Smooth muscle cell (in vitro differentiated cells): Measurements from ENCODE around the gene CTDSP1. TPM values are rescaled to one million over a fixed set of nuclear protein-coding genes. Genes with fewer than 3 reads are reported as not detected.

Experiments
- DNase-seq: peaks from one replicate; lab custom pipeline; 2025; ENCODE audit not compliant: unreplicated experiment; lab: John Stamatoyannopoulos, UW
- H2AFZ ChIP-seq: fragments of 200-600 bp; sonication (generic); 2 replicates; pipeline ENCODE4 v1.6.0; 2016; ENCODE audit warnings: antibody characterized with exemption, low read depth, mild to moderate bottlenecking
- H3F3A ChIP-seq: fragments of 200-600 bp; sonication (generic); 2 replicates; pipeline ENCODE4 v1.6.0; 2017; ENCODE audit warnings: antibody characterized with exemption, low read depth
- H3K27ac ChIP-seq: fragments of 200-600 bp; sonication (generic); 2 replicates; pipeline ENCODE4 v1.5.1; 2016; ENCODE audit warnings: low read depth, mild to moderate bottlenecking
- H3K27me3 ChIP-seq: fragments of 200-600 bp; sonication (generic); 2 replicates; pipeline ENCODE4 v1.6.1; 2016; ENCODE audit warnings: low read depth, mild to moderate bottlenecking
- H3K36me3 ChIP-seq: fragments of 200-600 bp; sonication (generic); 2 replicates; pipeline ENCODE4 v1.5.1; 2016; ENCODE audit warnings: low read depth
- H3K4me1 ChIP-seq: fragments of 200-600 bp; sonication (generic); 2 replicates; pipeline ENCODE4 v1.5.1; 2016; ENCODE audit warnings: low read depth
- H3K4me2 ChIP-seq: fragments of 200-600 bp; sonication (generic); 2 replicates; pipeline ENCODE4 v1.6.0; 2016; ENCODE audit warnings: mild to moderate bottlenecking
- H3K4me3 ChIP-seq: fragments of 200-600 bp; sonication (generic); 2 replicates; pipeline ENCODE4 v1.5.1; 2016; ENCODE audit warnings: mild to moderate bottlenecking
- H3K79me2 ChIP-seq: fragments of 200-600 bp; sonication (generic); 2 replicates; pipeline ENCODE4 v1.6.0; 2016; ENCODE audit warnings: low read depth, mild to moderate bottlenecking
- H3K9ac ChIP-seq: fragments of 200-600 bp; sonication (generic); 2 replicates; pipeline ENCODE4 v1.6.0; 2016; ENCODE audit warnings: low read depth
- H3K9me3 ChIP-seq: fragments of 200-600 bp; sonication (generic); replicated peaks from 2 replicates; pipeline ENCODE4 v1.5.1; 2016; ENCODE audit warnings: low read depth
- H4K20me1 ChIP-seq: fragments of 200-600 bp; sonication (generic); 2 replicates; pipeline ENCODE4 v1.6.0; 2016; ENCODE audit warnings: low read depth
- WGBS: methylation state at CpG from one replicate; pipeline ENCODE4 v1.1.7; 2016; ENCODE audit warnings: low lambda C conversion rate; 5-methylcytosine and 5-hydroxymethylcytosine counted together
- polyA plus RNA-seq: library from polyadenylated mRNA; unstranded; fragments of >200 nt; fragmentation: Nextera tagmentation; extraction: Ambion mirVana; gene quantifications from 2 replicates; pipeline ENCODE4 v1.2.1, GENCODE V29; 2016
- total RNA-seq: library from RNA; depleted of rRNA; stranded (reverse); fragments of >200 nt; gene quantifications from 2 replicates; pipeline ENCODE4 v1.2.3, GENCODE V29; 2014
- TF ChIP-seq, protein P1 (sequence below): fragments of 200-600 bp; sonication (generic); IDR thresholded peaks from 2 replicates; pipeline ENCODE4 v1.5.1; 2017; ENCODE audit warnings: borderline replicate concordance, mild to moderate bottlenecking, antibody characterized with exemption; ENCODE audit not compliant: insufficient read depth, poor library complexity, severe bottlenecking

CTDSP1 gene
- total and polyA plus RNA-seq, 2 experiments from 2014 or later, result 18.7 to 62.5 TPM

DNA sequence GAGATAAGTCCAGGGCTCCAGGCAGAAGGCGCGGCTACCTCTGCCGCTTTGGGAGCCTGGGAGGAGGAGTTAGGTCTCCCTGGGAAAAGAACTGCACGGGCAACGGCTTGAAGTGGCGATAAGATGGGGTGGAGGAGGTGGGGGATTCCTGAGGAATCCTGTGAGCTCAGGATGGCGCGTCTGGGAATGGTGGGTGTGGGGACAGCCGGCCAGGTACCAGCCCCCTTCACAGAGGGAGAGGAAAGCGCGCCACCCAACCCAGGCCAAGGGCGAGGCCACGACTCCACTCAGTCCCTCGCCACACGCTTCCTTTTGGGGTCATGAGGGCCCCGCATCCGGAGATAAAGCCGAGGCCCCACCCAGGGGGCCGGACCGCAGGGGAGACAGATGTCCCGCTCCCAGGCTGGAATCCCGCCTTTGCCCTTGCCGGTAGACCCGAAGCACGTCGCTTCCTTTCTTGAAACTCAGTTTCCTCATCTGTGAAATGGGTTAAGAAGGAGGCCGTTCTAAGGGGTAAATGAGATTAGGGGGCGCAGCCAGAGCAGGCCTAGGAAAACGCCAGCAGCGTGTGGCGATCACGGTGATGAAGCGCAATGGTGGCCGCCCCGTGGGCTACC, 1.7 kb upstream of the CTDSP1 start:
- peak overlapping the region; percentile 95 for H3K4me3 ChIP-seq
- H3K4me2 ChIP-seq, result peak overlapping the region; percentile 99
- TF ChIP-seq, protein P1, sequence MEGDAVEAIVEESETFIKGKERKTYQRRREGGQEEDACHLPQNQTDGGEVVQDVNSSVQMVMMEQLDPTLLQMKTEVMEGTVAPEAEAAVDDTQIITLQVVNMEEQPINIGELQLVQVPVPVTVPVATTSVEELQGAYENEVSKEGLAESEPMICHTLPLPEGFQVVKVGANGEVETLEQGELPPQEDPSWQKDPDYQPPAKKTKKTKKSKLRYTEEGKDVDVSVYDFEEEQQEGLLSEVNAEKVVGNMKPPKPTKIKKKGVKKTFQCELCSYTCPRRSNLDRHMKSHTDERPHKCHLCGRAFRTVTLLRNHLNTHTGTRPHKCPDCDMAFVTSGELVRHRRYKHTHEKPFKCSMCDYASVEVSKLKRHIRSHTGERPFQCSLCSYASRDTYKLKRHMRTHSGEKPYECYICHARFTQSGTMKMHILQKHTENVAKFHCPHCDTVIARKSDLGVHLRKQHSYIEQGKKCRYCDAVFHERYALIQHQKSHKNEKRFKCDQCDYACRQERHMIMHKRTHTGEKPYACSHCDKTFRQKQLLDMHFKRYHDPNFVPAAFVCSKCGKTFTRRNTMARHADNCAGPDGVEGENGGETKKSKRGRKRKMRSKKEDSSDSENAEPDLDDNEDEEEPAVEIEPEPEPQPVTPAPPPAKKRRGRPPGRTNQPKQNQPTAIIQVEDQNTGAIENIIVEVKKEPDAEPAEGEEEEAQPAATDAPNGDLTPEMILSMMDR, result no peak
- peaks cover 24% of the 10 kb centered on the region for H3F3A ChIP-seq
- H3K9ac ChIP-seq, result peak overlapping the region; percentile 7
- WGBS, result 2% methylated on average over 33 of the region's 35 CpGs
- peaks cover 6% of the 10 kb centered on the region for H3K4me1 ChIP-seq
- peak; percentile 37 for DNase-seq
- no peaks in the 10 kb centered on the region for H3K9me3 ChIP-seq
- H3K27ac ChIP-seq, result peak overlapping the region; percentile 98
- H4K20me1 ChIP-seq, result peaks cover 17% of the 10 kb centered on the region
- peaks cover 28% of the 10 kb centered on the region for H3K79me2 ChIP-seq
- H2AFZ ChIP-seq, result no peak overlapping the region
- no peaks in the 10 kb centered on the region for H3K36me3 ChIP-seq
- H3K27me3 ChIP-seq, result no peaks in the 10 kb centered on the region

DNA sequence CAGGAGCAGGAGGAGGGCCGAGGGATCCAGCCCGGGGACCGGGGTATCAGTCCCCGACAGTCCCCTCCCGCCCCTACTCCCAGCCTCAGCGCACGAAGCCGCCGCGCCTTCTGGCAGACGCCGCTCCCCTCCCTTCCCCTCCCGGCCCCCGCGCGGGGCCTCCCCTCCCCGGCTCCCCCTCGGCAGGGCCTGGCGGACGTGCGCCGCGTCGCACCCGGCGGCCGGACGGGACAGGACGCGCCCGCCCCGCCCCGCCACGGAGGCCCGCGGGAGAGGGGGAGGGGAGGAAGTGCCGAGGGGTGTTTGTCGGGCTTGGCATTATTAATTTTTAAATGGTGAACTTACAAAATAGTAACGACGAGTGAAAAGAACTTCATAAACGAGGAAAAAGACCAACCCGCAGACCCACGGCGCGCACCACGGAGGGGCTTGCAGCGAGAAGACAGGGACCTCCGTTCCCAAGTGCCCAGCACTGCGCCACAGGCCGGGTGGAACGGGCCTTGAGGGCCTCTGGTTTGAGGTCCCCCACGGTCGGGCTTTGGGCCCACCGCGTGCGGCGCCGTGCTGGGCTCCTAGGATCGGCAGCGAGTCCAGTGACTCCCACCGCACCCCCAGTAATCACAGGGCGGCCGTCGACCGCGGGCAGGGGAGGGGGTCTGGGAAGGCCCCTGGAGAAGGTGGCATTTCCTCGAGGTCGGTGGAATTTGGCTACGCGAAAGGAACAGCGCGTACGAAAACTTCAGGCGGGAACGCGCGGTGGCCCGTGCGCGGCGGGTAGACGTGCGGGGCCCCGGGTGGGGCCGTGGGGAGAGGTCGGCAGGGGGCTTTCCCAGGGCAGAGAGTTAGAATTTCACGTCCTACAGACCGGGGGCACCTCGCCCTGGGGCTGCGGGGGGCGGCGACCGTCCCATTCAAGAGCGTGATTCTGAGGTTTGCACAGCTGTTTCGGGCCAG, 954 bp upstream of the CTDSP1 start:
- peaks cover 24% of the 10 kb centered on the region for H3F3A ChIP-seq
- peak overlapping the region; percentile 95 for H3K4me3 ChIP-seq
- peak overlapping the region; percentile 99 for H3K4me2 ChIP-seq
- H3K9me3 ChIP-seq, result no peaks in the 10 kb centered on the region
- peaks cover 28% of the 10 kb centered on the region for H3K79me2 ChIP-seq
- WGBS, result under 1% methylated on average over 54 of the region's 95 CpGs
- no peaks in the 10 kb centered on the region for H3K27me3 ChIP-seq
- peak; percentile 63 for DNase-seq
- H3K9ac ChIP-seq, result peak overlapping the region; percentile 75
- peaks cover 17% of the 10 kb centered on the region for H4K20me1 ChIP-seq
- TF ChIP-seq, protein P1, result no peak
- peak overlapping the region; percentile 12 for H2AFZ ChIP-seq
- peak overlapping the region; percentile 98 for H3K27ac ChIP-seq
- H3K4me1 ChIP-seq, result peaks cover 6% of the 10 kb centered on the region
- no peaks in the 10 kb centered on the region for H3K36me3 ChIP-seq

- H3K4me2 ChIP-seq, result peak overlapping the region; percentile 99
- H3K9me3 ChIP-seq, result no peaks in the 10 kb centered on the region
- H3K36me3 ChIP-seq, result no peaks in the 10 kb centered on the region
- peaks cover 28% of the 10 kb centered on the region for H3K79me2 ChIP-seq
- H4K20me1 ChIP-seq, result peaks cover 17% of the 10 kb centered on the region
- peaks cover 6% of the 10 kb centered on the region for H3K4me1 ChIP-seq
- peak overlapping the region; percentile 95 for H3K4me3 ChIP-seq
- H3K27ac ChIP-seq, result peak overlapping the region; percentile 98
- no peak for DNase-seq
- peaks cover 30% of the 10 kb centered on the region for H3F3A ChIP-seq
- peak overlapping the region; percentile 66 for H2AFZ ChIP-seq
- 3% methylated on average over 49 of the region's 63 CpGs for whole genome bisulfite sequencing
- H3K9ac ChIP-seq, result peak overlapping the region; percentile 88
- TF ChIP-seq, protein P1, result no peak
- no peaks in the 10 kb centered on the region for H3K27me3 ChIP-seq
Observed at GRCh38 chr2:218400167-218400929, 680 bp downstream of the CTDSP1 start.
